Bladder microvascular endothelial cell (primary cell): ENCODE measurements around the gene PLIN3. TPM values are rescaled to one million over a fixed set of nuclear protein-coding genes. Genes with fewer than 3 reads are reported as not detected.

Source experiments
- total RNA-seq: library from RNA; depleted of rRNA; stranded (reverse); fragments of >200 nt; gene quantifications from 2 replicates; pipeline ENCODE4 v1.2.3, GENCODE V29; 2014

Gene PLIN3, protein sequence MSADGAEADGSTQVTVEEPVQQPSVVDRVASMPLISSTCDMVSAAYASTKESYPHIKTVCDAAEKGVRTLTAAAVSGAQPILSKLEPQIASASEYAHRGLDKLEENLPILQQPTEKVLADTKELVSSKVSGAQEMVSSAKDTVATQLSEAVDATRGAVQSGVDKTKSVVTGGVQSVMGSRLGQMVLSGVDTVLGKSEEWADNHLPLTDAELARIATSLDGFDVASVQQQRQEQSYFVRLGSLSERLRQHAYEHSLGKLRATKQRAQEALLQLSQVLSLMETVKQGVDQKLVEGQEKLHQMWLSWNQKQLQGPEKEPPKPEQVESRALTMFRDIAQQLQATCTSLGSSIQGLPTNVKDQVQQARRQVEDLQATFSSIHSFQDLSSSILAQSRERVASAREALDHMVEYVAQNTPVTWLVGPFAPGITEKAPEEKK
- 83.9 and 93.2 TPM in 2 replicates for total RNA-seq

DNA sequence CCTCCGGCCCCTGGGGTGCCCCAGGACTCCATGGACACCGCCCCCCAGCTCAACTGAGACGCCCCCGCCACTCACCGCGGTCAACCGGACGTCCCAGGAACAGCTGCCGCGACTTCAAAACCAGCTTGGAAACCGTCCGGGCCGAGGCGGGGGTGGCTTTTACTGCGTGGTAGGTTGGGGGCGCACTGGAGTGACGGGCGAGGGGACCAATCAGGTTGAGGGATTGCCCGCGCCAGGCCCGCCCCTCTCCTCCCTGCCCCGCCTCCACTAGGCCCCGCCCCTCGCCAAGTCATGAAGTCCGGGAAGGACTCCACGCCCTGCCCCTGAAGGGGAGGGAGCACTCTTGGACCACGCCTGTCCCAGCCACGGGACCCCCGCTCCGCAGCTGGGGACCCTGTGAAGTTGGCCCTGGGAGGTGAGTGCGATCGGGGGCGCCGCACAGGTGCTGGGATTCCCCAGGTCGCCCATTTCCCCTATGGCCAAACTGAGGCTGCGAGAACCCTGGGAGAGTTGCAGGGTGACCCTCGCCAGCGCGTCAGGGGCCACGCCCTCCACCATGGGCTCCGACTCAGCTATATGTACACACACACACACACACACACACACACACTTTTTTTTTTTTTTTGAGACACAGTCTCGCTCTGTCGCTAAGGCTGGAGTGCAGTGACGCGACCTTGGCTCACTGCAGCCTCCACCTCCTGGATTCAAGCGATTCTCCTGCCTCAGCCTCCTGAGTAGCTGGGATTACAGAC is at the start of gene PLIN3:
Gene PLIN3, minus strand, starts transcription at position 134 of the 752 bp plus-strand sequence. CDS start 6,273 bp downstream, outside the sequence.

DNA sequence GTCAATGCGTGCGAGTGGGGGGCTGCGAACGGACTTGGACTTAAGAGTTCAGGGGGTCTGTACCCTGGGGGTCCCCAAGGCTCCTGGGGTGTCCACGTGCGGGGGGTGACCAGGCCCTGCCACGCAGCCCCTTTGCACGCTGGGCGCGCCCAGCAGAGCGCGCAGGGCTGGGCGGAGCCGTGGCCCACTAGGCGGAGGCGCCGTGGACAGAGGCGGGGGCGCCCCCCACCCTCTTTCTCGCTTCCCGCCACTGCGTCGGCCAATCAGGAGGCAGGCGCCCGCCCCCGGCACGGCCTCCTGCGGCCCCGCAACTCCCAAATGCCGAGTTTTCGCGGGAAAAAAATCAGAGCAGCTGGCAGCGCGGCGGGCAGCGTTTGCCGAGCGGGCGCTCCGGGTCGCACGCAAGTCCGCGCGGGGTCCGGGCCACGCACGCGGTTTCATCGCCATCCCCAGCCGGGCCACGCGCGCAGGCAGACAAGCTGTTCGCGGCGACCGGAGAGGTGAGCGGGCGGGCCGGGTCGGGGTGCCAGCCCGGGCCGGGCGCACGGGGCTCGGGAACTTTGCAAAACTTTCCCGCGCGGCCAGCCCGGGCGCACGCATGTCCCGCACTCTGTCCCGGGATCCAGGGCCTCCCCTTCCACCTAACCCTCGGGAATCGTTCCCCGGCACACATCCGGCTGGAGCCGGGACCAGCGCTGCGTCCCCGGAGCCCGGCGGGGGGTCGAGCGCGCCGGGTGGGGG is 41.9 kb upstream of the PLIN3 start, which contains the start of gene UHRF1:
Gene UHRF1, plus strand, starts transcription at position 346 of the 741 bp plus-strand sequence. CDS start 1,385 bp downstream, outside the sequence.

DNA sequence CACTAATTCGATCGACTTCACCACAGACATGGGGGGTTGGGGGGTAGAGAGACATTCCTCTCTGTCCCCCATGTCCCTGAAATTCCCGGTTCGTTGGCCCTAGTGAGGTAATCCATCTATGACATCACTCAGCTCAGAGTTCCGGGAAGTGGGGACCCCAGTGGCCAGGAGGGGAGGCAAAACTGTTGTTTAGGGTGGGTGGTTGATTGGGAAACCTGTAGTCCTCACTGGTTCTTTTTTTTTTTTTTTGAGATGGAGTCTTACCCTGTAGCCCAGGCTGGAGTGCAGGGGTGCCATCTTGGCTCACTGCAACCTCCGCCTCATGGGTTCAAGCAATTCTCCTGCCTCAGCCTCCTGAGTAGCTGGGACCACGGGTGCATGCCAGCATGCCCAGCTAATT is 35.3 kb upstream of the PLIN3 start, which contains the start of gene ARRDC5:
Gene ARRDC5, minus strand, starts transcription at position 101 of the 400 bp plus-strand sequence. Its CDS starts 71 bp downstream, at position 30.

GRCh38 chr19:4831304-4831978 is 36.0 kb downstream of the PLIN3 start, which contains the start of gene TICAM1:
TICAM1 (minus strand) TSS chr19:4831712; CDS start chr19:4818377, 13,335 bp downstream.

GRCh38 chr19:4791183-4792018 is 76.1 kb downstream of the PLIN3 start, which contains the start of gene FEM1A:
FEM1A (plus strand) TSS chr19:4791734; CDS start chr19:4791855, 121 bp downstream.

Other genes starting within 250 kb of the PLIN3 start
- gene TNFAIP8L1, start 228.2 kb downstream of the PLIN3 start, total RNA-seq = 52.0 and 74.3 TPM in 2 replicates
- 194 and 217 TPM in 2 replicates for gene MYDGF, start 197.3 kb downstream of the PLIN3 start, total RNA-seq
- gene DPP9, start 143.8 kb downstream of the PLIN3 start, total RNA-seq = 24.4 and 34.0 TPM in 2 replicates
- 9.9 and 15.5 TPM in 2 replicates for gene FEM1A, start 75.9 kb downstream of the PLIN3 start, total RNA-seq
- gene TICAM1, start 36.0 kb downstream of the PLIN3 start, total RNA-seq = 3.1 and 7.0 TPM in 2 replicates
- under 0.01 TPM in 1 of 2 replicates, not detected in the other for gene ARRDC5, start 35.2 kb upstream of the PLIN3 start, total RNA-seq
- gene UHRF1, start 41.8 kb upstream of the PLIN3 start, total RNA-seq = 43.7 and 54.9 TPM in 2 replicates
- 9.7 and 21.3 TPM in 2 replicates for gene KDM4B, start 101.4 kb upstream of the PLIN3 start, total RNA-seq